H9 (cell line): ENCODE data around the gene HACD1. TPM values are rescaled to one million over a fixed set of nuclear protein-coding genes. Genes with fewer than 3 reads are reported as not detected.

Experiments
- DNase-seq: peaks from one replicate; pipeline ENCODE4 v3.0.0-alpha.2; 2017
- H2AFZ ChIP-seq: one replicate; pipeline ENCODE4 v1.6.1; 2013; ENCODE audit warnings: mild to moderate bottlenecking, low read length, control low read depth, moderate library complexity
- H2AK5ac ChIP-seq: 2 replicates; pipeline ENCODE4 v1.6.1; 2013; ENCODE audit warnings: low read length, control low read depth, mixed read lengths; ENCODE audit not compliant: insufficient read length
- H2BK120ac ChIP-seq: one replicate; pipeline ENCODE4 v1.6.1; 2013; ENCODE audit warnings: low read depth, mild to moderate bottlenecking, low read length, control low read depth, inconsistent platforms; ENCODE audit not compliant: poor library complexity, severe bottlenecking
- H2BK12ac ChIP-seq: 2 replicates; pipeline ENCODE4 v1.6.1; 2013; ENCODE audit warnings: low read length, control low read depth, mixed read lengths, low read depth; ENCODE audit not compliant: insufficient read length
- H2BK15ac ChIP-seq: 2 replicates; pipeline ENCODE4 v1.6.1; 2013; ENCODE audit warnings: low read depth, low read length, control low read depth
- H2BK20ac ChIP-seq: one replicate; pipeline ENCODE4 v1.6.1; 2013; ENCODE audit warnings: low read depth, mild to moderate bottlenecking, low read length, control low read depth, inconsistent platforms; ENCODE audit not compliant: poor library complexity, severe bottlenecking
- H2BK5ac ChIP-seq: 2 replicates; pipeline ENCODE4 v1.6.1; 2013; ENCODE audit warnings: low read length, control low read depth, mixed read lengths; ENCODE audit not compliant: insufficient read length
- H3K14ac ChIP-seq: 2 replicates; pipeline ENCODE4 v1.6.1; 2013; ENCODE audit warnings: low read length, control low read depth; ENCODE audit not compliant: insufficient read depth
- H3K18ac ChIP-seq: 2 replicates; pipeline ENCODE4 v1.6.1; 2013; ENCODE audit warnings: low read depth, mild to moderate bottlenecking, mixed read lengths, low read length, control low read depth; ENCODE audit not compliant: insufficient read length
- H3K23ac ChIP-seq: 2 replicates; pipeline ENCODE4 v1.6.1; 2013; ENCODE audit warnings: low read length, control low read depth, mixed read lengths, low read depth; ENCODE audit not compliant: insufficient read length
- H3K23me2 ChIP-seq: 2 replicates; pipeline ENCODE4 v1.6.1; 2013; ENCODE audit warnings: low read depth, mild to moderate bottlenecking, mixed read lengths, low read length, control low read depth; ENCODE audit not compliant: insufficient read length, poor library complexity, severe bottlenecking
- H3K27ac ChIP-seq: 2 replicates; pipeline ENCODE4 v1.5.1; 2013; ENCODE audit warnings: low read length, control low read depth, mixed read lengths, low read depth; ENCODE audit not compliant: insufficient read length
- H3K27me3 ChIP-seq: 2 replicates; pipeline ENCODE4 v1.6.1; 2013; ENCODE audit warnings: low read length, control low read depth, inconsistent platforms; ENCODE audit not compliant: insufficient read depth
- H3K4ac ChIP-seq: 2 replicates; pipeline ENCODE4 v1.6.1; 2013; ENCODE audit warnings: low read depth, mild to moderate bottlenecking, control low read depth, inconsistent platforms, low read length, moderate library complexity
- H3K4me1 ChIP-seq: 2 replicates; pipeline ENCODE4 v1.6.1; 2013; ENCODE audit warnings: low read length, control low read depth, inconsistent platforms; ENCODE audit not compliant: insufficient read depth
- H3K4me2 ChIP-seq: 2 replicates; pipeline ENCODE4 v1.6.1; 2013; ENCODE audit warnings: low read length, control low read depth, mixed read lengths; ENCODE audit not compliant: insufficient read length, insufficient read depth
- H3K56ac ChIP-seq: 2 replicates; pipeline ENCODE4 v1.6.1; 2013; ENCODE audit warnings: low read depth, mild to moderate bottlenecking, mixed read lengths, low read length, control low read depth; ENCODE audit not compliant: insufficient read length
- H3K79me1 ChIP-seq: 2 replicates; pipeline ENCODE4 v1.6.1; 2013; ENCODE audit warnings: low read depth, mild to moderate bottlenecking, moderate library complexity, low read length, control low read depth, inconsistent platforms; ENCODE audit not compliant: insufficient read depth, poor library complexity, severe bottlenecking
- H3K79me2 ChIP-seq: 2 replicates; pipeline ENCODE4 v1.6.1; 2013; ENCODE audit warnings: low read length, control low read depth, inconsistent platforms; ENCODE audit not compliant: insufficient read depth
- H3K9ac ChIP-seq: 2 replicates; pipeline ENCODE4 v1.6.1; 2013; ENCODE audit warnings: low read length, control low read depth, mixed read lengths; ENCODE audit not compliant: insufficient read length; ENCODE audit errors: extremely low read depth
- H3K9me3 ChIP-seq: one replicate; pipeline ENCODE4 v1.6.1; 2013; ENCODE audit warnings: low read depth, low read length, inconsistent platforms; ENCODE audit not compliant: control insufficient read depth
- H3T11ph ChIP-seq: one replicate; pipeline ENCODE4 v1.6.1; 2013; ENCODE audit warnings: mild to moderate bottlenecking, low read length, control low read depth, inconsistent platforms
- H4K20me1 ChIP-seq: one replicate; pipeline ENCODE4 v1.6.1; 2013; ENCODE audit not compliant: control insufficient read depth, insufficient read length, insufficient read depth
- H4K5ac ChIP-seq: 2 replicates; pipeline ENCODE4 v1.6.1; 2013; ENCODE audit warnings: low read depth, mild to moderate bottlenecking, mixed read lengths, low read length, control low read depth; ENCODE audit not compliant: insufficient read length
- H4K8ac ChIP-seq: replicated peaks from 2 replicates; pipeline ENCODE4 v1.6.1; 2013; ENCODE audit warnings: low read length, control low read depth, mixed read lengths, low read depth; ENCODE audit not compliant: insufficient read length
- H4K91ac ChIP-seq: 2 replicates; pipeline ENCODE4 v1.6.1; 2013; ENCODE audit warnings: low read depth, mild to moderate bottlenecking, moderate library complexity, mixed read lengths, low read length, control low read depth; ENCODE audit not compliant: insufficient read length
- H3K27ac Mint-ChIP-seq, 3 experiments: 2 replicates in 2 of 3; 3 replicates in 1 of 3; pipeline ENCODE4 v1.8.0; 2020 to 2021; ENCODE audit warnings: mixed read lengths in 3 of 3, mild to moderate bottlenecking in 1 of 3, moderate library complexity in 1 of 3
- H3K27me3 Mint-ChIP-seq: 2 replicates; pipeline ENCODE4 v1.8.0; 2021; ENCODE audit warnings: low read depth, mild to moderate bottlenecking, moderate library complexity, mixed read lengths
- H3K36me3 Mint-ChIP-seq, 3 experiments: 2 replicates in 2 of 3; 3 replicates in 1 of 3; pipeline ENCODE4 v1.8.0; 2020 to 2021; ENCODE audit warnings: low read depth in 3 of 3, mixed read lengths in 3 of 3; ENCODE audit not compliant: insufficient read depth in 1 of 3
- H3K4me1 Mint-ChIP-seq, 2 experiments: 2 replicates each; pipeline ENCODE4 v1.8.0; 2020; ENCODE audit warnings: mixed read lengths in 2 of 2
- H3K4me3 Mint-ChIP-seq, 2 experiments: 2 replicates in 1 of 2; 3 replicates in 1 of 2; pipeline ENCODE4 v1.8.0; 2020 to 2021; ENCODE audit warnings: mild to moderate bottlenecking in 2 of 2, mixed read lengths in 2 of 2, moderate library complexity in 1 of 2
- H3K9me3 Mint-ChIP-seq, 2 experiments: 2 replicates in 1 of 2; 3 replicates in 1 of 2; pipeline ENCODE4 v1.8.0; 2020; ENCODE audit warnings: mild to moderate bottlenecking in 2 of 2, mixed read lengths in 2 of 2, moderate library complexity in 1 of 2
- CTCF ChIP-seq: fragments of 200-600 bp; sonication (generic); conservative IDR thresholded peaks from 3 replicates; pipeline ENCODE4 v1.8.0; 2021; ENCODE audit warnings: antibody characterized with exemption, mild to moderate bottlenecking
- WGBS: extraction: QIAGEN DNeasy Blood & Tissue Kit; methylation state at CpG from one replicate; pipeline ENCODE4 v1.1.7; 2013; ENCODE audit warnings: missing lambda C conversion rate, low lambda C conversion rate, mixed read lengths; ENCODE audit not compliant: insufficient read length; ENCODE audit errors: extremely low coverage; 5-methylcytosine and 5-hydroxymethylcytosine counted together
- total RNA-seq: library from RNA; stranded (reverse); gene quantifications from 2 replicates; pipeline ENCODE4 v1.2.1, GENCODE V29; 2021

Gene HACD1
- total RNA-seq, 1 experiment from 2014 or later, result 25.0 TPM

GRCh38 chr10:17580885-17581284 is 36.3 kb downstream of the HACD1 start:
- H3K56ac ChIP-seq, result no peak overlapping the region
- no CpG with 5 or more reads among the region's 3 CpGs for WGBS
- no peak overlapping the region for H3K4me2 ChIP-seq
- Mint-ChIP-seq H3K4me3 (no peak overlapping the region), H3K36me3 (no peaks in the 10 kb centered on the region), H3K4me1 (no peaks in the 10 kb centered on the region), H3K9me3 (no peaks in the 10 kb centered on the region), H3K27me3 (no peaks in the 10 kb centered on the region), H3K27ac (no peak overlapping the region)
- H3K27ac ChIP-seq, result no peak overlapping the region
- no peak overlapping the region for H3K14ac ChIP-seq
- H2BK5ac ChIP-seq, result no peak overlapping the region
- DNase-seq, result no peak
- TF ChIP-seq CTCF, result no peak
- no peaks in the 10 kb centered on the region for H3K27me3 ChIP-seq
- no peak overlapping the region for H2AFZ ChIP-seq
- H3K9me3 ChIP-seq, result no peaks in the 10 kb centered on the region
- H3K23me2 ChIP-seq, result no peaks in the 10 kb centered on the region
- H3K9ac ChIP-seq, result no peak overlapping the region
- H3K79me2 ChIP-seq, result no peaks in the 10 kb centered on the region
- no peak overlapping the region for H2BK120ac ChIP-seq
- H3K18ac ChIP-seq, result no peak overlapping the region
- H2BK12ac ChIP-seq, result no peak overlapping the region
- H4K5ac ChIP-seq, result no peak overlapping the region
- H2BK20ac ChIP-seq, result no peak overlapping the region
- no peak overlapping the region for H3K4ac ChIP-seq
- H2BK15ac ChIP-seq, result no peak overlapping the region
- H4K20me1 ChIP-seq, result no peaks in the 10 kb centered on the region
- H3K4me1 ChIP-seq, result no peaks in the 10 kb centered on the region
- no peak overlapping the region for H3T11ph ChIP-seq
- no peaks in the 10 kb centered on the region for H3K79me1 ChIP-seq
- H3K23ac ChIP-seq, result no peak overlapping the region
- no peak overlapping the region for H2AK5ac ChIP-seq
- H4K8ac ChIP-seq, result no peak overlapping the region
- H4K91ac ChIP-seq, result no peak overlapping the region
